Uterus (tissue), 4 donors: Measurements from ENCODE around the gene RGL4. TPM values are rescaled to one million over a fixed set of nuclear protein-coding genes. Genes with fewer than 3 reads are reported as not detected.
A peak's percentile ranks its signal among the peaks of the same experiment; 100 is the strongest.

Source experiments
- DNase-seq, 2 donors: peaks; one replicate each; pipeline ENCODE4 v3.0.0-alpha.2; 2019 to 2020
- H3K27ac ChIP-seq, 2 donors: fragments of 200-600 bp; sonication (generic); 1 replicate in 1 of 2; 2 replicates in 1 of 2; pipeline ENCODE4 v1.5.1; 2016 to 2018
- H3K27me3 ChIP-seq, 2 donors: fragments of 200-600 bp; sonication (generic); one replicate each; pipeline ENCODE4 v1.5.1; 2018 to 2019; ENCODE audit warnings: control low read depth in 1 of 2
- H3K36me3 ChIP-seq, 2 donors: fragments of 200-600 bp; sonication (generic); one replicate each; pipeline ENCODE4 v1.5.1; 2019; ENCODE audit warnings: control low read depth in 1 of 2
- H3K4me1 ChIP-seq, 2 donors: fragments of 200-600 bp; sonication (generic); one replicate each; pipeline ENCODE4 v1.5.1; 2018 to 2019; ENCODE audit warnings: control low read depth in 1 of 2
- H3K4me3 ChIP-seq, 2 donors: fragments of 200-600 bp; sonication (generic); 1 replicate in 1 of 2; 2 replicates in 1 of 2; pipeline ENCODE4 v1.5.1; 2018 to 2019; ENCODE audit warnings: mild to moderate bottlenecking in 1 of 2
- H3K9me3 ChIP-seq, 2 donors: fragments of 200-600 bp; sonication (generic); one replicate each; pipeline ENCODE4 v1.5.1; 2019; ENCODE audit warnings: control low read depth in 1 of 2
- POLR2A ChIP-seq, 2 donors: fragments of 450-650 bp; IDR thresholded peaks; one replicate each; pipeline ENCODE4 v1.6.1; 2016; ENCODE audit warnings: antibody characterized with exemption in 2 of 2, mild to moderate bottlenecking in 1 of 2, moderate library complexity in 1 of 2
- intact Hi-C: fragments of 100-400 bp; cut with DNase I; formaldehyde crosslinking; loops from one replicate; pipeline ENCODE4 v1.15.1; 2023; ENCODE audit warnings: low total_unique reads
- total RNA-seq, 4 donors: library from RNA; depleted of rRNA in 3 of 4; stranded (reverse); fragments of >200 nt in 3 of 4; gene quantifications; one replicate each; pipeline versions ENCODE4 v1.1.0 to v1.2.4, GENCODE V29; 2014 to 2023
- TF ChIP-seq, protein P1 (sequence below), 4 experiments: fragments of 200-600 bp in 2 of 4; fragments of 450-650 bp in 2 of 4; sonication (generic) in 2 of 4; IDR thresholded peaks; one replicate each; pipeline ENCODE4 v1.5.1; 2016 to 2019; ENCODE audit warnings: antibody characterized with exemption in 4 of 4, mild to moderate bottlenecking in 2 of 4, moderate library complexity in 1 of 4
- donor health status: DM: yes; HTN: yes; CAD: no.

Gene RGL4
- total RNA-seq, 4 donors from 2014 or later, result 0.21 TPM; not detected in 3

DNA sequence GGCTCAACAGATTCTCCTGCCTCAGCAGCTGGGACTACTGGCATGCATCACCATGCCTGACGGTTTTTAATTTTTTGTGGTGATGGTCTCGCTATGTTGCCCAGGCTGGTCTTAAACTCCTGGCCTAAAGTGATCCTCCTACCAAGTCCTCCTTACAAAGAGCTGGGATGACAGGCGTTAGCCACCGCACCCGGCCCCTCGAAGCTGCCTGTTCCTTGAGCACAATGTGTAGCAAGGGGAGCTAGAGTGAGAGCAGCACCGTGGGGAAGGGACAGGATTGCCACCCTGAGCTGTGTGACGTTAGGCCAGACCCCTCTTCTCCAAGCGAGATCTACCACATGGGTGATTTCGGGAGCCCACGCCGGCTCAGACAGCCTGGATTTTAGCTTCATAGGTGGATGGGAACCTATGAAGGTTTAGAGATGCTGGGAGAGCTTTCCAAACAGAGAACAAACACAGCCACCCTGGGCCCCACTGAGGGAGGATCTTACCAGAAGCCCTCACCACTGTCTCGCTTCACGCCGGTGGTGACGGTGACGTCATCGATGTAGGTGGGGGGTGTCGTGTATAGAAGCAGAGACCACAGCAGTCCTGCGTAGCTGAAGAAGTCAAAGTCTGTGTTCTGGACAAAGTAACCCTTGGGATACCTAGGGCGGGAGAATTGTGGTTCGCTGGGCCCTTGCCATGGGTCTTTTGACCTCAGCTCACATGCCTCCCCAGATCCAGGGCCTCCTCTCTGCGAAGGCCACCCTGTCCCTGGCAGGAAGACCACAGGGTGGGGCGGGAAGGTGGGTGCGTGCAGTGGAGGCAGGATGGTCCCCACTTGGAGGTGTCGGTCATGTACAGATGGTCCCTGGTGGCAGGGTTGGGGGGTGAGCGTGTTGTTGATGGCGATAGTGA lies 23.1 kb downstream of the RGL4 start:
- no peaks in the 10 kb centered on the region for H3K4me1 ChIP-seq
- no peak for DNase-seq
- no peaks in the 10 kb centered on the region for H3K9me3 ChIP-seq
- no peaks in the 10 kb centered on the region for H3K27me3 ChIP-seq
- H3K27ac ChIP-seq, result no peak overlapping the region
- no peak overlapping the region for H3K4me3 ChIP-seq
- intact Hi-C loops, result no loop called here
- H3K36me3 ChIP-seq, result no peaks in the 10 kb centered on the region
- TF ChIP-seq, protein P1, sequence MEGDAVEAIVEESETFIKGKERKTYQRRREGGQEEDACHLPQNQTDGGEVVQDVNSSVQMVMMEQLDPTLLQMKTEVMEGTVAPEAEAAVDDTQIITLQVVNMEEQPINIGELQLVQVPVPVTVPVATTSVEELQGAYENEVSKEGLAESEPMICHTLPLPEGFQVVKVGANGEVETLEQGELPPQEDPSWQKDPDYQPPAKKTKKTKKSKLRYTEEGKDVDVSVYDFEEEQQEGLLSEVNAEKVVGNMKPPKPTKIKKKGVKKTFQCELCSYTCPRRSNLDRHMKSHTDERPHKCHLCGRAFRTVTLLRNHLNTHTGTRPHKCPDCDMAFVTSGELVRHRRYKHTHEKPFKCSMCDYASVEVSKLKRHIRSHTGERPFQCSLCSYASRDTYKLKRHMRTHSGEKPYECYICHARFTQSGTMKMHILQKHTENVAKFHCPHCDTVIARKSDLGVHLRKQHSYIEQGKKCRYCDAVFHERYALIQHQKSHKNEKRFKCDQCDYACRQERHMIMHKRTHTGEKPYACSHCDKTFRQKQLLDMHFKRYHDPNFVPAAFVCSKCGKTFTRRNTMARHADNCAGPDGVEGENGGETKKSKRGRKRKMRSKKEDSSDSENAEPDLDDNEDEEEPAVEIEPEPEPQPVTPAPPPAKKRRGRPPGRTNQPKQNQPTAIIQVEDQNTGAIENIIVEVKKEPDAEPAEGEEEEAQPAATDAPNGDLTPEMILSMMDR (IDR thresholded peaks at IDR 0.05), result no peak
- no peak for TF ChIP-seq POLR2A (IDR thresholded peaks at IDR 0.05)

DNA sequence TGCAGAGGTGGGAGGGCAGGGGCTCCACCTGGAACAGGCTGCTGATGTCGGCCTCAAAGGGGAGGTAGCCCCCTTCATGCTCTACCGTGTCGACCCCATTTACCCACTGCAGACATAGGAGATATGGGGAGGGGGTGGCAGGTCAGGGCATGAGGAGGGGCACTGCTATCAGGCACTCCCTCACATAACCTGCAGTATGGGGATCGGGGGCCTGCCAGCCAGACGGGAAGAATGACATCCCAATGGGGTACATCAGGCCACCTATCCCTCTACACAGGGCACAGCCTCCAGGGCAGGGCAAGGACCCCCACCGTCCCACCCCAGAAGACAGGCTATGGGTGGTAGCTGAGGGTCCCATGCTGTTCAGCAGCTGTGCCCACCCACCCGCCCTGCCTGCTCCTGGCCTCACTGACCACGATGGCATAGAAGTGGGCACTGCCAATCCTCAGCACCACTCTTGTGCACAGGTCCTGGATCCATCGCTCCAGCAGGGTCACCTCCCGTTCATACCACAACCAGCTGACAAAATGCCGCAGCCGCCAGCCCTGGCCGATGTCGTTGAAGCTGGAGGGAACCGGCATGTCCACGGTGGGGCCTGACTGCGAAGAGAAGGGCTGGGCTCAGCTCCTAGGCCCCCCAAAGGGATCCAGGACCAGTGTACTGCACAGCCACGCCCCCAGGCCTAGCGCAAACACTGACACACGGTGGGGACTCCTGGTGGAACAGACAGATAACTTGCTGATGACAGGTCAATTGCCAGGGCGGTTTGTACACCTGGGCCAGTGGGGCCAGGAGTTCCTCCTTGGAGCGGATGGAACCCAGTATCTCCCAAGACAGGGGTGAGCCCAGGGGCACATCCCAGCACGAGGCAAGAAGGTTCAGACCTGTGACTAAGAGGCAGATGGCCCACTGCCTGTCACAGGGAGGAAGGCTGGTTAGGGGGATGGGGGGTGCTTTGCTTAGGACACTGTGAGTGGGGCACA lies 24.1 kb downstream of the RGL4 start:
- TF ChIP-seq, protein P1 (IDR thresholded peaks at IDR 0.05), result no peak
- TF ChIP-seq POLR2A (IDR thresholded peaks at IDR 0.05), result no peak
- Histone ChIP-seq H3K9me3 (no peaks in the 10 kb centered on the region), H3K27ac (no peak overlapping the region), H3K27me3 (no peaks in the 10 kb centered on the region), H3K4me1 (no peaks in the 10 kb centered on the region), H3K4me3 (no peak overlapping the region), H3K36me3 (no peaks in the 10 kb centered on the region)
- intact Hi-C loops, result no loop called here
- no peak for DNase-seq

DNA sequence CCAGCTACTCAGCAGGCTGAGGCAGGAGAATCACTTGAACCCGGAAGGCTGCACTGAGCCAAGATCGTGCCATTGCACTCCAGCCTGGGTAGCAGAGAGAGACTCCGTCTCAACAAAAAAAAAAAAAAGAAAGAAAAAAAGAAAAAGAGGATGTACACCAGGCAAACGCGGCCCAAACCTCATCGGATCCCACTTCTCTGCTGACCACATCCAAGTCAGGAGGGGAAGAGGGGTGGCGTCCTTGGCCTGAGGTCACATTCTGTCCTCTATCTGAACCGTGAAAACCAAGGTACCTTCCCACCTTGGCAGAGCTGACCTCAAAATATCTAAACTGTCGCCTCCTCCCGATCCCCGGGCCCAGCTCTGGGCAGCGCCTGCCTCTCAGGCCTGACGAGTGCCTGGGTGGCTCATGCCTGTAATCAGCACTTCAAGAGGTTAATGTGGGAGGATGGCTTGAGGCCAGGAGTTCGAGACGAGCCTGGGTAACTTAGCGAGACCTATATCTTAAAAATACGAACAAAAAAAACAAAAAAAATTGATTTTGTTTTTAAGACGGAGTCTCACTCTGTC lies 25.1 kb downstream of the RGL4 start:
- no peak overlapping the region for H3K27ac ChIP-seq

DNA sequence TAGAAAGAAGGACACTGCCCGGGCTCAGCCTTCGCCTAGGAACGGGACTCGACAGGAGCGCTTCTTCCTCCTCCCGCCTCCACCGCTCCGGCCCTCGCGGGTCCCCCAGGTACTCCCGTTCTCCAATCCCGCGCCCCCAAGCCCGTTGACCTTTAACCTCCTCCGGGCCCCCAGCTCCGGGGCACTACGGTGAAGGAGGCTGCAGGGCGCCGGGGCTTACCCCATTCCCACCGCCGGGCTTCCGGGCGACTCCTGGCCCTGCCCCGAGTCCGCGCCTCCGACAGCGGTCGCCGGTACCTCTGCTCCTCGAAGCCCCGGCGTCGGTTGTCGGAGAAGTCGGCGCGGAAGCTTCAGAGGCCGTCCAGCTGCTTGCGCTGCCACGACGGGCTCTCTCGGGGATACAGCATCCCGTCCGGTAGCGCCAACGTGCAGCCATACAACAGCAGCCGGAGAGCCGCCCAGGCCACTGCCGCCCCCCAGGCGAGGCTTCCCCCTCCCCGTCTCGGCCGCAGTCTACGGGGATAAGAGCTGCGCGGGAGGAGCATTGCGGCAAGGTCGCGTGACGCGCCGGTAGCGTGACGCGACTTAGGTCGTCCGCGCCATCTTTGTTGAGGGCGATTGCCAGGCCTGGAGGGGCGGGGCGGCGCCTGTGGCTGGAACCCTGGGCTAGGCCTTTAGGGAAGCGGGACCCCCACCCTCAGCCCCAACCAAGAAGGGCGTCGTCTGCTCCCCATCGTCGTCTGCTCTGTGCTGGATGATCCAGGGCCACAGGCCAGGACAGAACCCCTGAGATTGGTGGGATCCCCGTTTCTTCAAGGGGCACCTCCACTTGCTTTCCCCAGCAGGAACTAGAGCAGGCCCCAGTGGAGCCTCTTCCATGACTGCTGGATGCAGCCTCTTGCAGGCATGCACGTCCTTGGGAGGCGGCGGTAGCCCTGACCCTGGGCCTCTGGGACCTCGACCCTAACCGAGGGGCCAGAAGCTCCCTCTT lies 26.3 kb downstream of the RGL4 start:
- no peaks in the 10 kb centered on the region for H3K4me1 ChIP-seq
- H3K9me3 ChIP-seq, result no peaks in the 10 kb centered on the region
- H3K36me3 ChIP-seq, result no peaks in the 10 kb centered on the region
- peak; percentile 70 to 78 for TF ChIP-seq POLR2A (IDR thresholded peaks at IDR 0.05)
- TF ChIP-seq, protein P1 (IDR thresholded peaks at IDR 0.05), result peak in 1 of 4 experiments; percentile 20
- peak overlapping the region; percentile 60 to 66 for H3K27ac ChIP-seq
- no peaks in the 10 kb centered on the region for H3K27me3 ChIP-seq
- intact Hi-C loops, result no loop called here
- H3K4me3 ChIP-seq, result peak overlapping the region; percentile 68 to 91
- peak; percentile 78 to 83 for DNase-seq

More for the DNA sequence above, 25.1 kb downstream of the RGL4 start:
- Histone ChIP-seq H3K9me3 (no peaks in the 10 kb centered on the region), H3K27me3 (no peaks in the 10 kb centered on the region), H3K36me3 (no peaks in the 10 kb centered on the region), H3K4me3 (peak overlapping the region; percentile 68 to 91), H3K4me1 (no peaks in the 10 kb centered on the region)
- intact Hi-C loops, result no loop called here
- no peak for DNase-seq
- no peak for TF ChIP-seq POLR2A (IDR thresholded peaks at IDR 0.05)
- TF ChIP-seq, protein P1 (IDR thresholded peaks at IDR 0.05), result no peak
